ENCODE measurements around the gene BMP7.
"Not testable (repeated sequence)": the region's sequence is repeated elsewhere in the genome, so short reads cannot be mapped to it uniquely, and the experiment has no call there.

BMP7 gene

GRCh38 chr20:57287901-57288300 is 21.5 kb upstream of the BMP7 start:
- DNase-seq (ENCODE audit: low spot score) = no peak

- DNase-seq (ENCODE audit: low spot score) = no peak
Observed at GRCh38 chr20:57287007-57287880, 20.8 kb upstream of the BMP7 start.

- no peak for DNase-seq (ENCODE audit: low spot score)
Observed at GRCh38 chr20:57283860-57284259, 17.4 kb upstream of the BMP7 start.

- no peak for DNase-seq (ENCODE audit: low spot score)
Observed at GRCh38 chr20:57282670-57283361, 16.4 kb upstream of the BMP7 start.

GRCh38 chr20:57281900-57282299 is 15.5 kb upstream of the BMP7 start:
- DNase-seq (ENCODE audit: low spot score) = no peak

GRCh38 chr20:57280221-57280620 is 13.8 kb upstream of the BMP7 start:
- DNase-seq (ENCODE audit: low spot score) = no peak

GRCh38 chr20:57279548-57279947 is 13.1 kb upstream of the BMP7 start:
- DNase-seq (ENCODE audit: low spot score) = not testable (repeated sequence)

GRCh38 chr20:57278457-57278856 is 12.0 kb upstream of the BMP7 start:
- DNase-seq (ENCODE audit: low spot score) = no peak

- no peak for DNase-seq (ENCODE audit: low spot score)
Observed at GRCh38 chr20:57277398-57278105, 11.1 kb upstream of the BMP7 start.

- DNase-seq (ENCODE audit: low spot score) = no peak
Observed at GRCh38 chr20:57276221-57276620, 9.8 kb upstream of the BMP7 start.

GRCh38 chr20:57275813-57276212 is 9.4 kb upstream of the BMP7 start:
- no peak for DNase-seq (ENCODE audit: low spot score)

- no peak for DNase-seq (ENCODE audit: low spot score)
Observed at GRCh38 chr20:57275334-57275733, 8.9 kb upstream of the BMP7 start.

GRCh38 chr20:57274846-57275245 is 8.4 kb upstream of the BMP7 start:
- DNase-seq (ENCODE audit: low spot score) = no peak

- DNase-seq (ENCODE audit: low spot score) = no peak
Observed at GRCh38 chr20:57274299-57274698, 7.9 kb upstream of the BMP7 start.

GRCh38 chr20:57272883-57273535 is 6.6 kb upstream of the BMP7 start:
- DNase-seq (ENCODE audit: low spot score) = no peak

GRCh38 chr20:57270204-57270984 is 4.0 kb upstream of the BMP7 start:
- no peak for DNase-seq (ENCODE audit: low spot score)

- no peak for DNase-seq (ENCODE audit: low spot score)
Observed at GRCh38 chr20:57269148-57269984, 2.9 kb upstream of the BMP7 start.

- no peak for DNase-seq (ENCODE audit: low spot score)
Observed at GRCh38 chr20:57268399-57269076, 2.1 kb upstream of the BMP7 start.

GRCh38 chr20:57267158-57267821 is 849 bp upstream of the BMP7 start:
- DNase-seq (ENCODE audit: low spot score) = no peak

GRCh38 chr20:57265997-57266290 is 497 bp downstream of the BMP7 start:
- no peak for DNase-seq (ENCODE audit: low spot score)
